Stimulated activated CD4-positive, alpha-beta T cell treated with anti-CD3 and anti-CD28 coated beads, Interleukin-2, amount 100 ng/mL, for 24 hours (primary cell): ENCODE results near the gene CADPS2.

Experiments
- DNase-seq, 2 donors: peaks; one replicate each; pipeline ENCODE4 v3.0.0-alpha.2; 2020

CADPS2 gene

DNA sequence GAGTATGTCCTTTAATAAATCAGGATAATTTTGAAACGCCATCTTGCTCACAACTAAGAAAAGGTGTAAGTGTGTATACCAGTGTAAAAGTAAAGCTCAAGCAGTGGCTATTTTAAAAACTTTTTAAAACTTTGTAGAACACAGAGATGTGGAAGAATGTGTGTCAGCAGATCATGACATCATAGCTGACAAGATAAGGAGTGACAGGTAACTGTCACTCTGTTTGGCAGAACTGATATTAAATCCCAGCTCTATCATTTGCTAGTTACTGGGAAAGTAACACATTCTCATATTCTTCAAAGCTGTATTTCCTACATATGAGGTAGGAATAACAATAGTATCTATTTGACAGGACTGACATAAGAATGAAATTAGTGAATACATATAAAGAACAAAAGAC is 119.7 kb downstream of the CADPS2 start:
- DNase-seq, result no peak

DNA sequence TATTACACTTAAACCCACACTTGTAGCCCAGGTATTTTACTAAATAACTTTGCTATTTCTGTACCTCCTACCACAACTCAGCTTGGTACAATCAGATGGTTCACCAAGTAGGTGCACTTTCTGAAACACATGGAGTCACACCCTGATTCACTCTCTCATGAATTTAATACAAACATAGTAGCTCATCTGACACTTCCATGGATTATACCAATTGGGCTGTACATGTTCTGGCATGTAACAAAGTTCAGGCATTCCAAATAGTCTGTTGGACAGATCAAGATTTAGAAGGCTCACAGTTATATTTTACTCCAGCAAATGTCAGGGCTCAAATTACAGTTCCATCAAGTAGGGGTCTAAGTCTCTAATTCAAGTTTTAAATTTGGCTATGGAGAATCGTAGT is 121.4 kb downstream of the CADPS2 start:
- no peak for DNase-seq

DNA sequence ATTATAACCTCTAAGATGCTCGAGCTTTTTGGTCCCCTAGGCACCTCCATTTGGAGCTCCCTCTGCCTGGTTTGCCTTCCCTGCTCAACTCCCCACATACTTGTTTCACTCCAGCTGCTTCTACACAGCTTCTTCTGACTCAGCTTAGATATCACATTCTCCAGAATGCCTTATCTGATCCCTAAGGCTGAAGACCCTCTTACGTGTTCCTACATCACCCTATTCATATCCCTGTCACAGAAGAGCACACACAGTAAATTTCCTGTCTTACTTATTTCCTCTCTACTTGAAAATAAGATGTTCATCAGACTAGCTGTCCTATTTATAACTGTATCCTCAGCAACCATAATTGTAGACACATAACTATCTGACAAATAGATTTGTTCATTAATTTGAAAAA is 122.2 kb downstream of the CADPS2 start:
- DNase-seq, result no peak

DNA sequence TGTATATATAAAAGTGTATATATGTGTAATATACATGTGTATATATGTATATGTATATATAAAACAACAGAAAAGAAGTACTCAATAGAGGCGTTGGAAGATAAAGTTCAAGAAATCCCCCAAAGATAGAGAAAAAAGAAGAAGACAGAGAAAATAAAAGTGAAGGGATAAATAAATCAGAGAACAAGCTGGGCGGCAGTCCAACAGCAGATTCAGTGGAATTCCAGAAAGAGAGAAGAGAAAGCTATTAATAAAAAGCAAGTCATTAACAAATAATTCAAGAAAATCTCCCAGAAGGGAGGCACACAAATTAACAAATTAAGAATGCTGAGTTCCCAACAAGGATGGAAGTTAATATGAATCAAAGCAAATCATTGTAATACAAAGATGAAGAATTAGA is 124.2 kb downstream of the CADPS2 start:
- DNase-seq, result no peak

DNA sequence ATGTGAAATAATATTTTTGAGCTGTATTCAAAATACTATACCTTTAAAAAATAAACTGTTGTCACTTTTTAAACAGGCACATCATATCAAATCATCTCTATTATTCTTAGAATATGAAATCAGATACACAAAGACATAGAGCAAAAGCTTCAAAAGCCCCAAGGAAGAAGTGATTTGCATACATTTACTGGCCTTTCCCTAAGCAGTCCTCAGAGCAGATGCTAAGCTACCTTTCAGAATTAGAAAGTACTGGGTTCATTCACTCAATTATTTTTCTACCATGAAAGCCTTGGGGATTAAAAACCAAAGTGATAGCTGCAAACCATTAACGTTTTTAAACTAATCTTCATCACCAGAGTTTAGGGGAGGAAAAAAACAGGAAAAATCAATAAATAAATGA is 127.8 kb downstream of the CADPS2 start:
- DNase-seq, result no peak

DNA sequence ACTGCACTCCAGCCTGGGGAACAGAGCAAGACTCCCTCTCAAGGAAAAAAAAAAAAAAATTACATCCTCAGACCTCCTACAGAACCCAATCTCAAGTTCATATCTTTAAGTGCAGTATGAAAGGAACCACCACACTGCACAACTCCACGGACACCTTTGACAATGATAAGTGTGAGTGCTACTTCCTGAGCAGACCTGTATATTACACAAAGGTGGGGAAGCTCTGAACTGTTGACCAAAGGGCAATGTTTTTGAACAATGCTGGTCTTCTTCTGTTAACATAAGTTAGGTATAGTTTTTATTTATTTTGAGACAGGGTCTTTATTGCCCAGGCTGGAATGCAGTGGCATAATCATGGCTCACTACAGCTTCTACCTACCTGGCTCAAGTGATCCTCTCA is 129.4 kb downstream of the CADPS2 start:
- no peak for DNase-seq

DNA sequence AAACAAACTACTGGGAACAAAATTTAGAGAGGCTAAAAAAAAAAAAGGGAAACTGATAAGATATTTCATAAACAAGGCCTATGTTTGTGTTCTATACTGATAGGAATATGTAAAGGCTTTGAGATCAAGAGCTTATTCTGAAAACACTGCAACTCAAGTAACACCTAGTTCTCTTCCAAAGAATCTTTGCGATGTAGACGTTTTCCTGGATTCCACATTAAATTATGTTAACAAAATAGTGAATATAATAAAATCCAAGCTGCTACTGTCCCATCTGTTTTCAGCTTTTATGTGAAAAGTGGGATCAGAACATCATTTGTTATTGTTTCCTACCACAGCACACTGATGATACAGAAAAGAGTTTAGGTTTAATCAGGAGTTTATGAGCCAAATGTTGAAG is 130.6 kb downstream of the CADPS2 start:
- no peak for DNase-seq

DNA sequence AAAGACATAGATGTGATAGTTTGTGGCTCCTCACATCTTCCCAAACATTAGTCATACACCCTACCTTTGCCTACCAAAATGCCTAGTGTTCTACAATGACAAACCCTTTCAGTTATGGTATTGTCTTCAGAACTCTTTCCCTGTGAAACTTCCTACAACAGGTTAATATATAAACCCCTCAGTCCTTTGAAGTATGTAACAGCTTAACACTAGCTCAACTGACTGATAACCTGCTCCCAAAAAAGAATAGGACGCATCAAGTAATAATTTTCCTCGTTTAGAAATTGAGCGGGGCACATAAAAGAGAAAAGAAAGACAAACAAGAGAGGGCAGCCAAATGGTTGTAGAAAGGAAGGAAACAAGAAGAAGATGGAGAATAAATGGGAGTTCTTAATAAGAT is 133.7 kb downstream of the CADPS2 start:
- DNase-seq, result no peak

DNA sequence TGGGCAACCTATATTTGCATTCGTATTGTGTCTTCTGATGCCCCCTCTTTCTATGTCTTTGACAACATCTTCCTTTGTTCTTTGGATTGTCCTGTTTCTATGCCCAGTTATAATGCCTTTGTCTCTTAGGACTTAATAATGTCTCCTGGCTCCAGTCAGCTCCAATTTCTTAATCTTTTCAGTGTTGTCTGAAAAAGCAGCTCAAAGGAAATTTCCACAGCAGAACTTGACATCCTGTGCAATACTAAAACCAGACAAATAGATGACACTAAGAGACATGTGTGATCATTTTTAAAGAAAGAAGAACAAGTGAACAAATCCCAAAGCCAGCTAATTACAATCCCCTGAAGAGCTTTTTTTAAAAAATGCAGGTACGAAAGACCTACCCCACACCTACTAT is 135.9 kb downstream of the CADPS2 start:
- no peak for DNase-seq

DNA sequence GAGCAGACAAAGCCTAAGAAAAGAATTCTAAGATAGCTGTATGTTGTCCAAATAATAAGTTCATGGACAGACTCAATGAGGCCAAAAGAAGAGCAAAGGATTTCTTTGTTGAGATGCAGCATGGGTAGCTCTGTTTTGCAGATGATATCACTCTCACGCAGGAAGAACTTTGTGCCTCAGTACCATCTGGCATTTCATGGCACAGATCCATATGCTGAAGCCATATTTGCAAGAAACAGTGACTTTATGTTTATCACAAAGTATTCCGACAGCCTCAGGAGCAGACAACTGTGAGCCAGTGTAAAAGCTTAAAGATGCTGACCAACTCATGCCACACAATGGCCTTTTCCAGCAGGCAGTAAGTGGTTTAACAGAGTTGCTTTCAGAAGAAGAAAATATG is 138.1 kb downstream of the CADPS2 start:
- no peak for DNase-seq

DNA sequence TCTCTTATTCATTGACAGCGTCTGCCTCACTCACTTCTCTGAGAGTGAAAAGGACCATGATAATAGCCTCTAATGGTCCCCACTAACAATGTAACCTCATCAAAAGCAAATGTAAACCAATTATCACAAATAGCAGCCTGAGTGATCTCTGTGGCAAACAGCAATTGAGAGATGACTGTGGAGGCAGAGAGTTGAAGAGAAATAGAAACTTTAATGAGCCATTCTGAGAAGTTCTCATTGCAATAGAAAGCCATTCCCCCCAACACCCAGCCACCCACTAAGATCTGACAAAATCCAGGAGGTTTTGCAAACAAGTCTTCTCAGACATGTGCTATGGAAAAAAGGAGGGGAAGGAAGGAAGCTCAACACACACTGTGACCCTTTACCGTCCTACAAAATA is 139.3 kb downstream of the CADPS2 start:
- DNase-seq, result no peak

DNA sequence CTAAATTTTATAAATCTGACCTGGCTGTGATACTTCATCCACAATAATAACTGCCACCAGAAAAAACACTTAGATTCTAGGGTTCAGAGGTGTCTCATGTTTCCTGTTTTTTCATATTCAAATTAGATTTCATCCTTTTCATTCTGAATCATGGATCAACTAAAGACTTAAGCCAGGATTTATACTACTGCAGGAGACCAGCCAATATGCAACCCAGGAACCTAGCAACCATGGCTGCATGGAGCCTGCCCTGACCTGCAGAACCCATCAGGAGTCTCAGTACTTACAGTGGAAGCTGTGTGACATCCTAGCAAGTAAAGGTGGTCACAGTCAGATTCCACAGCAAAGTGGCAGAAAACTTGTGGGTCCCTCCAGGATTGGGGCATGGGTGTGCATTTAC is 143.0 kb downstream of the CADPS2 start:
- DNase-seq, result no peak

DNA sequence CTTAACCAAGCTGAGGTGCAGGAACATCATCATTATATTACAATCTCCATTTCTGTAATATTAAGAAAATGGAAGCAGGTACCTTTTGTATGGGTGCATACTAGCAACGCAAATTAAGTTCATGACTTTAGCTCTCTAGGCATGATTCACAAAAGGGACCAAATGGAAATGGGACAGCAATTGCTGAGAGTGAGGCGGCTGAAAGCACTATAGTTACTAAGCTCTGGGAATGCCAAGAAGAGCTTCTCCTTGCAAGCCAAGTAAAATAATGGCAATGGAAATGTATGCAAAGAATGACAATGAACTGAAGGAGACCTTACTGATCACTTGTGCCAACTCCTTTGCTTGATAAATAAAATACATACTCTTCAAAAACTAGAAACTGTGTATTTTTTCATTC is 147.3 kb downstream of the CADPS2 start:
- DNase-seq, result no peak

DNA sequence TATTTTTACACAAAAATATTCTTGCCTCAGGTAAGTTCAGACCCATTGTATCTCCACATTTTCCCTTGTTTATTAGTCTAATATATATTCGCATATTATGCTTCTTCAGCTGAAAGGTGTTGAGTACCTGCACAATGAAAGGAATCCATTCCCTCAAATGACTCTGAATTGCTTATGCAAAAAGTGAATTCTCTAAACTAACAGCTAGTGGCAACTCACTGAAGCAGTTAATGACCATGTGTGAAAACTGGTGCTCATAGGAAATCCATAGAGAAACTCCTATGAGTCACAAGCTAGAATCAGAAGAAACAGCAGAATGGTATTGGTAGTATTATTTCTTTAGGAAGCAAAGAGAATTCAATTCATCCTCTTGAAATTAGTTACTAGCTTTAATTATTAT is 150.1 kb downstream of the CADPS2 start:
- DNase-seq, result no peak

DNA sequence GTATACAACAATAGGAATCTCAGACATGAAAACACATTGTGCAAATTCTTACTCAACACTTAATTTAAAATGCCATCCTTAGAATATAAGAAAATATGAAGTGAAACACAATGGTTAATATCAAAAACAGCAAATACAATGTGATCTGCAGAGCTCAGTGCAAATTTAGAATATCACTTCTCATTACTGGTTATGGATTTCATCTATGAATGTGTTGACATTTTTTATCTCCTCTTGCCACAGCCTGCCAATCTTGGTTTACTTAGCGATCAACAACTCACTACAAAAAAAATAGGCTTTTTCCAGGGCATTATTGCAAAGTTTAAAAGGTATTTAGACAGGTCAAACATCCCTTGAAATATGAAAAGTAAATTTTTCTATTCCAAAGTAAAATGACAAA is 158.5 kb downstream of the CADPS2 start:
- no peak for DNase-seq

DNA sequence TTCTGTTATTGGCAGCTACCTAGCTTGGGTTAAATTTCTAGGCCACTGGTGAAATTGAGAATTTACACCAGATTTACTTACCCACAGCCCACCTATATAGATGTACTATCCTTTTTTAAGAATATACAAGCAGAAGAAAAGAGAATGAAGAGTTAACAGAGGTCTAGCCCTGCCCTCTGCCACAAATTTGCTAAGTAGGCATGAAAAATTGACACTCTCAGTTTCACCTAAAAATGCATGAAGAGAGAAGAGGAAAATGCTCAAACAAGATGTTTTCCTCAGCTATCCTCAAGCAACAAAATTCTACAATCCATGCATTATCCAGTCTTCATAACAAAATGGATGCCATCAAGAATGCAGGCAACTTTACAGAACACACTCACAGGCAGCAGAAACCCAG is 158.9 kb downstream of the CADPS2 start:
- no peak for DNase-seq

DNA sequence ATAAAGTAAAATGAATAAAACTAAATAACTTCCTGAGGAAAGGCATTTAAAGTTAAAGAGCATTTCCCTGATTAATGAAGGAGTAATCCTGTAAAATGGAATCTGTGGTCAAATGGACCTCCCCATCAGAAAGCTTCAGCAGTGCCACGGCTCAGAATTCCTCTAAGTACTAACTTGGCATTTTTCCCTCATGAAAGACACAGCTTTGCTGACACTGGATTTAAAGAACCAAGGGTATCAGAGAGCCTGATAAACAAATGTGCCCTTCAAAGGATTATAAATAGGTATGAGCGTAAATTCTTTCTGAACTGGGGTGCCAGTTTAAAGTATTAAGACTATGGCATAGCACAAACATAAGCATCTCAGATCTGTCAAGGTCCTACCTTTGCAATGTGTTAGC is 159.4 kb downstream of the CADPS2 start:
- no peak for DNase-seq

DNA sequence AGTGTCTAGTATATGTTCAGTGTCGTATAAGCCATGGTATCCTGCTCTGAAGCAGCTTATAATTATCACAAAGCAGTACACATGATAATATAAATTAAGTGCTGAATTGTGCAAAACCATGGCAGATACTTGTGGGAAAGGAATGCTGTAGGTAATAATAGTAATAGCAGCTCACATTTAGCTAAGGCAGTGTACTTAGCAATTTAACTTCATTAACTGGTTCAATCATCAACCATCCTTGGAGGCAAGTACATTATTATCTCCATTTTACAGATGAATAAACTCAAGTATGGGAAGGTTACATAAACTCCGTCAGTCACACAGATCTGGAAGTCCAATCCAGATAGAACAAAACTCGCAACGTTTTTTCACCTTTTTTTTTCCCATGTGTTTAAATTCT is 161.9 kb downstream of the CADPS2 start:
- no peak for DNase-seq

DNA sequence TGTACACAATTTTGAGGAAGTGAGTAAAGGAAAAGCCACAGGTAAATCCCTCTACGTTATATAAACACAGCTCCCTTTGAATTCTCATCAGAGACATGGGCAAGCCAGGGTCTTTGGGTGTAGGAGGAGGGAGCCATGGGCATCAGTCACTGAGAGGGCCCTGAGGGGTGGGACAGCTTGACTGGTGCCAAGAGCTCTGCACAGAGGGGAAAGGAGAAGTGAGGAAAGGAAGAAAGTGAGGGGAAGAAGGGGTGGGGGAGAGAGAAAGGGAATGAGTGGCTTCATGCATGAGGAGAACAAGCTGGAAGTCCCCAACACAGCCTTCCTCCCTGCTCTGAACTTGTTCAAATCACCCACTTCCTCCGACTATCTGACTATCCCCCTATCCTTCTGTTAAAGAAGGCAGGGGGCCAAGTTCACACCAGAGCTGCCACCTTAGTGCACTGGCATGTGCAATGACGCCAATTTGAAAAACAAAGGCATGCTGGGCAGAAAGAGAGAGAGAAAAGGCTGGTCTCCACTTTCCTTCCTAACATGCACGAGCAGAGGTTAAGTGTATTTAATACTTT is 167.2 kb downstream of the CADPS2 start:
- DNase-seq, result no peak

DNA sequence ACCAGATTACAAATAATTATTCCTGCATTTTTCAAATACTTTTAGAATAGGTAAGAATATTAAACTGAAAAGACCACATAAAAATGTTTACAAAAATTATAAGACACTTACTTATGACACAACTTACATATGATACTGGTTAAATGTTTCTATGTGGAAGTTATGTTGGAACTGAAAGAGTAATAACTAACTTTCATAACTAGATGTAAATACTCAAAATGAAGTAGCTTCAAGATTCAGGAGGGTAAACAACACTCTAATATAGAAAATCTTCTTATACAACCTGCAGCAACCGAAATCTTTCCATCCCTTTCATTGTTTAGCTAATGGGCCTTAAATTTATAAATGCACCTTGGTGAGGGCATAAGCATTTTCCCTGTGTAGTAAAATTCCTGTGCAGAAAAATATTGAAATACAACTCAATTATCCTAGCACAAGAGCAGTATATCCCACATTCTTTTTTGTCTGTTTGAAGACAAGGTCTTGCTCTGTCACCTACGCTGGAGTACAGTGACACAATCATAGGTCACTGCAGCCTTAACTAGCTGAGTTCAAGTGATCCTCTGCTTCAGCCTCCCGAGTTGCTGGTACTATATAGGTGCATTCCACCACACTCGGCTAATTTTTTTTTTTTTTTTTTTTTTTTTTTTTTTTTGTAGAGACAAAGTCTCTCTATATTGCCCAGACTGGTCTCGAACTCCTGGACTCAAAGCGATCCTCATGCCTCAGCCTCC is 168.7 kb downstream of the CADPS2 start:
- no peak for DNase-seq

DNA sequence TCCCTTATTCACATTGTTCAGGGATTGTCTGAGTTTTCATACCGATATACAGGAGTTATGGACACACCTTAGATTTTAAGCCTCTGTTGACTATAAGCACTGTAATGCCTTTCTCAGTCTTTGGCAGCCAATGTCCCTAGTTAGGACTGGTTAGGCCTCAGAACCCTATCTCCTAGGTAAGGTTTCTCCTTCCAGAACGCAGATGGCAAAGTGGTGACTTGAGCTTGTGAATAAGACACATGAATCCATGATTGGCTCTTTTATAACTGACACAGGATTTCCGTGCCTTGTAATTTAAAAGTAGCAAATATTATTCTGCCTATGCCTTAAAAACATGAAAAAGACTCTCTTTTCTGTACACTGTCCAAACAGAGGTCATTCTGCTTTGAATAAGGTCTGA is 171.1 kb downstream of the CADPS2 start:
- DNase-seq, result no peak

DNA sequence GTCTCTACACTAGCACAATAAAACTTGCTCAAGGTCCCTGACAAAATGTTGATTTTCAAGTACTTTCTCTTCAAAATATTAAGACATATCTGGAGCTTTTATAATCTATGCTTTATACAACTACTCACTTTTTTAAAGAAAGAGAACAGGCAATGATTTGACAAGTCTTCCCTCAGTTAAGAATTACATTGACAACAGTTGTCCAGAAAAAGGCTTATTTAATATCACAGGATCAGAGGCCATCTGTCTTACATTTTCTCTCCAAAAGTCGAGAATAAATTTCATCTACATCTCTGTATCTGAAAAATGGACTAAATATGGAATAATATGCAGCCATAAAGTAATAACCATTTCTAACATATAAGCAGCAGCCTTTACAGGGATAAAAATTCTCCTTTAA is 175.3 kb downstream of the CADPS2 start:
- no peak for DNase-seq

DNA sequence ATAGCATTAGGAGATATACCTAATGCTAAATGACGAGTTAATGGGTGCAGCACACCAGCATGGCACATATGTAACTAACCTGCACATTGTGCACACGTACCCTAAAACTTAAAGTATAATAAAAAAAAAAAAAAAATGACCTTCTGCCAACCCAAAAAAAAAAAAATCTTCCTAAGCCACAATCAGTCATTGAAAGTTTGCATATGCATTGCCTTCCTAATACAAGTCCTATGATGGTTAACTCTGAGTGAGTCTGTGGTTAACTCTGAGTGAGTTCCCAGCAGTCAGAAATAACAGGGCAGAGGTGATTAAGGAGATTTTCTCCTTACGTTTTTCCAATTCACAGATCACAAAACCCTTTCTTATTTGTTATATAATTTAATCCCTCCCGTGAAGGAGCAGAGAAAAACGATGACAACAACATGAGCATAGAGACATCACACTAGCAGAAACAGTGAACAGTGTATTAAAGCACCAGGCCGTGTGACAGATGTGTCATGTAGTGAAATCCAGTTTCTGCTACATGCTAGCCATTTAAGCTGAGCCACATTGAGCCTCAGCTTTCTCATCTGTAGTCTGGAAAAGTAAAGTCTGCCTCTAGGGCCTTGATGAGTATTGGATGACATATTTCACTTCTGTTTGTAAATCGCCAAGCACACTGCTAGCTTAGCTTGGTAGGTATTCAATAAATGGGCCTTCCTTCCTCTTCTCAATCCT is 176.2 kb downstream of the CADPS2 start:
- no peak for DNase-seq

DNA sequence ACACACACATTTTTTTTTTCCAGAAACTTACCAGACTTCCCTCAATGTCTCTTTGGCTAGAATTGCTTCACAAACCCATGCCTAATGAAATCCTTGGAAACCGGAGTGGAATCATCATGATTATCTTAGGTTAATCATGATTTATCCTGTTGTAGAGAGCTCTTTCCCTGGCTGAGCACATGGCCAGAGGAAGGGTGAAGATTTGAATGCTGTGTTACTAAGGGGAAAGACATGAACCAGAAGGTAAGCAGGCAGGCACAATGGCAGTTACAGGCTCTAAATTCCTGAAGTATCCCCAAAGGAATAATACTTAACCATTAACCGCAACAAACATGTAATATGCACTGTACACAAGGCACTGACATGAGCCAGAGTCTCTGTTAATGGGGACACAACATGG is 179.4 kb downstream of the CADPS2 start:
- no peak for DNase-seq
